D341Med (cell line): ENCODE results near the gene SLPI.

Experiments
- DNase-seq: peaks from one replicate; pipeline ENCODE4 v3.0.0; 2012; ENCODE audit warnings: low spot score

SLPI gene

DNA sequence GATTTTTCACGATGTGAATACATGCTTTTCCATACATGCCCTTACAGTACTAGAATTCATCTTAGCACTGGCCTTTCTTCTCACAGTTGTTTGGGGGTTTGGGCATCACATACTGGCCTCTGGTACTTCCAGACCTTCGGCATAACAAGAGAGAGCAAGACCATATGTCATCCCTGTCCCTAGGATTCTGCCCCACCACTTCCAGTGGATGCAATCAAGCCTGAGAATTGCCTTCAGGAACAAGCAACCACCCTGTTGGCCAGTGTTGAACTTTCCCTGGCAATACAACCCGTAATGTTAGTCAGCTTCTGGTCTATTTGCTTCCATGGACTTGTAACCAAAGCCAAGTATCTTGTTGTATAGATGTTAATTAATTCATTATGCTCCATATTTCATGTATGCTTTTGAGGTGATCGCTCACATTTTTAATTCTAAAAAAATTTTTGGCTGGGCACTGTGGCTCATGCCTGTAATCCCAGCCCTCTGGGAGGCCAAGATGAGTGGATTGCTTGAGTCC lies 15.4 kb upstream of the SLPI start:
- DNase-seq: no peak

GRCh38 chr20:45269056-45269455 lies 14.7 kb upstream of the SLPI start:
- no peak for DNase-seq

DNA sequence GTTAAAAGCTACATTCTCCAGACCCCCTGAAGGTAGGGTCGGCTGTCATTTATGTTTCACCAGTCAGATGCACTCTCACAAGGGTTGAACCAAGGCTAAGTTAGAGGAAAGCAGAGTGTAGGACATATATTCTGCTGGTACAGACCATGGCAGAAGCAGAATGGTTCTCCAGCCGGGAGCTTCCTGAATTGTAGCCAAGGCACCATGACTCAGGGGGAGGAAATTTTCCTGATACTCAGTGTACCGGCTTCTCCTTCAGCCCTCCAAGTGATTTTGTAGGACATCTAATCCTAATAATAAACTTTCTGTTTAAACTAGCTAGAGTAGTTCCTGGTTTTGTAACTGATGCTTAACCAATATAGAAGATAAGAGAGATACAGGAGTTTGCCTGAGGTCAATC lies 14.2 kb upstream of the SLPI start:
- DNase-seq: no peak

- DNase-seq: no peak
Observed at GRCh38 chr20:45266977-45267376, 12.6 kb upstream of the SLPI start.

GRCh38 chr20:45263556-45264266 lies 9.3 kb upstream of the SLPI start:
- no peak for DNase-seq

DNA sequence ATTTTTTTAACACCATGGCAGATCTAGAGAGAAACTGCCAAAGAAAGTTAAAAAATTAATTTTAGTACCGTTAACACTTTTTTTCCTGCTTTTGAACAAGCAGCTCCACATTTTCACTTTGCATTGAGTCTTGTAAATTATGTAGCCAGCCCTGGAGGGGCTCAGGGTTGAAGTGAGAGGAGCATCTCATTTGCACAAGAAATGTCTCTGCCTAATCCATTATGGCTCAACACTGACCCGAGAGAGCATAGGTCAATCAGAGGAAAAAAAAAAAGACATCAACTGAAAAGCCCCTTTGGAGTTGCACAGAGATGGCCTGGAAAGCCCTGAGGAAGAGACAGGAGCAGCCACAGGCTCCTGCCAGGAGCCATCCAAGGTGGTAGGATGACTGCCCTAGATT lies 4.3 kb upstream of the SLPI start:
- no peak for DNase-seq

DNA sequence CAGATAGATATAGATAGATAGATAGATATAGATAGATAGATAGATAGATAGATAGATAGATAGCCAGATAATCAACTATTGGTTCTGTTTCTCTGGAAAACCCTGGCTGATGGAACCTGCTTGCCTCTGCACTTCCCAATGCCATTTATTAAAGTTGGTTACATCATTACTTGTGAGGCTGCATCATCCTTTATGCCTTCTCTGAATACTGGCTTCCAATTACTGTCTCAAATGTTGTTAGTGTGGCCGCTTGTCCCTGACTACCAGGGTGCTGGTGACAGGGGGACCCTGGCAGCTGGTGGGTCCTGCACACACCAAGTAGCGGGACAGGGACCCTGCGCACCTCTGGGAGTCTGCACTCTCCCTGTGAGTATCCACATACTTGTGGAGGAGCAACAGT lies 3.9 kb upstream of the SLPI start:
- no peak for DNase-seq

GRCh38 chr20:45257711-45258110 lies 3.3 kb upstream of the SLPI start:
- DNase-seq: no peak

- DNase-seq: no peak
Observed at GRCh38 chr20:45257161-45257560, 2.8 kb upstream of the SLPI start.

GRCh38 chr20:45253261-45253660 lies 1.1 kb downstream of the SLPI start:
- DNase-seq: no peak

DNA sequence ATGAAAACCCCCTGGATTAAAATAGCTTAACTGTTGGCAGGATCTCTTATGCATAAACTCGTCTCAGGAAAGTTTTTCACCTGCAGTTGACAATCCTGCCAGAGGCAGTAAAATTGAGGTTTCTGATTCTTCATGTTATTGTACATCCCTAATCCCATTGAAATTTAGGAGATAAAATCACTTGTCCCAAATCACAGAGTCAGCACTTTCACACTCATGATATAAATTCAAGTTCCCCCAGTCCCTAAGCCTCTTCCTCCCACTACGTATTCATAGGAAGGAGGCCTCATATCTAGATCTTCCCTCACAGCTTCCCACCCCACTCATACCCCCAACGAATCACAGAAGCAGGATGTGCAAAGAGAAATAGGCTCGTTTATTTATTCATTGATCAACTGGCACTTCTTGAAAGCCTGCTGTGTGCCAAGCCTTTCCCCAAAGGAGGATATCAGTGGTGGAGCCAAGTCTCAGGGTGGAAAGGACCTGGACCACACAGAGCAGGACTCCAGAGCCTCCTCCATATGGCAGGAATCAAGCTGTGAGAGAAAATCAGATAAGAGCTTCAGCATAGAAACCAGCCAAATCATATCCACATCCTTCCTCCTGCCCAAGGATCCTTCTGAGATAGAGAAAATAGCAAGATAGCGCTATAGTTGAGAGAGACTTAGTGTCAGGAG lies 2.3 kb downstream of the SLPI start:
- no peak for DNase-seq

GRCh38 chr20:45248609-45249008 lies 5.8 kb downstream of the SLPI start:
- DNase-seq: no peak

- no peak for DNase-seq
Observed at GRCh38 chr20:45247865-45248264, 6.5 kb downstream of the SLPI start.

GRCh38 chr20:45246109-45246508 lies 8.3 kb downstream of the SLPI start:
- no peak for DNase-seq

GRCh38 chr20:45238139-45238538 lies 16.2 kb downstream of the SLPI start:
- no peak for DNase-seq

- peak; percentile 47 for DNase-seq
Observed at GRCh38 chr20:45235995-45236394, 18.4 kb downstream of the SLPI start.

DNA sequence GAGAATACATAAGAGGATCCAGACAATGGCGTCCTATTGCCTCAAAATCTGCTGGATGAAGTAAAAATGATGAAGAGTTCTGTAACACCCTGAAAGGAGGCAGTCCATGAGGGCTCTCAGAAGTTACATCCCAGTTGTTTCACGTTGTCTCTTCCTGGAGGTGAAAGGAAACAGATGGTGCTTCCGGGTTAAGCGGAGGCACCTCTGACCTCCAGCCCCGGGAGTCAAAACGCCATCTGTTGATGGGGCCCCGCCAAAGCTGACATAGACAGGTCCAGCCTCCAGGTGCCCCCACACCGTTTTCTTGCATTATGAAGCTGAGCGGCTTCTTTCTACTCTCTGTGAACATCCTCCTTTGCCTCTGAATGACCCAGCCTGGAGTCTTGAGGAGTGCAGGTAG lies 23.7 kb downstream of the SLPI start:
- DNase-seq: no peak

- peak; percentile 88 for DNase-seq
Observed at GRCh38 chr20:45229264-45230056, 24.9 kb downstream of the SLPI start.

DNA sequence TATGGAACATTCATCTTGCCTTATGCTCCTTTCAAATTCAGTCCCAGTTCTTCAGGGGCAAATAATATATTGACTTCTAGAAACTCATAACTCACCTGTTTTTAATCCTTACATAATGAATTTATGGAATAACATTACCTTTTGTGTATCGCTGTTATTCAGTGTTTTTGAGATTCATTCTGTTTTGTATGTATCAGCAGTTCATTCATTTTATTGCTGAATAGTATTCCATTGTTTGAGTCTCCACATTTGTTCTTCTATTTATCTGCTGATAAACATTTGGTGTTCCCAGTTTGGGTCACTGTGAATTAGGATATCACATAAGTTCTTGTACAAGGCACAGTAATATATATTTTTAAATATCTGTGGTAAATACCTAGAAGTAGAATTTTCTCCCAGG lies 28.1 kb downstream of the SLPI start:
- no peak for DNase-seq

DNA sequence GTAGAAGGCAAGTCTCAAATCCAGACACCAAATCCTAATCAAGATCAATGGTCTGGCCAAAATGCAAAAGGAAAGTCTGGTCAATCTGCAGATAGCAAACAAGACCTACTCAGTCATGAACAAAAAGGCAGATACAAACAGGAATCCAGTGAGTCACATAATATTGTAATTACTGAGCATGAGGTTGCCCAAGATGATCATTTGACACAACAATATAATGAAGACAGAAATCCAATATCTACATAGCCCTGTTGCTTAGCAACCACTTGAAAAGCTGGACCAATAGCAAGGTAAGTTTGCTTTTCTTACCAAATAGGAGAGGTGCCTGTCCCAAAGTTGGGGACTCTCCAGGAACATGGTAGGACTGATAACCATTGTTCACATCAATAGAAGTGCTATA lies 31.2 kb downstream of the SLPI start:
- DNase-seq: no peak

DNA sequence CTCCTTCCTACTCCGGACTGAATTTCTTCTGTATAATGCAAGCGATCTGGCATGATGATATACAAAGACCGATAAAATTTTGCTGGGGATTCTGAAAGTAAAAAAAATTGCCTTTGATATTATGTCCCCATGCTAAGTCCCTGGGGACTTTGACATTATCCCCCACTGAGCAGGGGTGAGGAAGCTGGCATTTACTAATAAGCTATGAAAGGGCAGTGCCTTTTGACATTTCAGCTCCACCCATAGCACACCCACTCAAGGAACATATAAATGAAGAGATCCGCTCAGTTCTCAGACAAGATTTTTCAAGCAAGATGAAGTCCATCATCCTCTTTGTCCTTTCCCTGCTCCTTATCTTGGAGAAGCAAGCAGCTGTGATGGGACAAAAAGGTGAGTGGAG lies 33.3 kb downstream of the SLPI start, which contains the start of gene SEMG2:
Gene SEMG2, plus strand, starts transcription at position 298 of the 400 bp plus-strand sequence. Its CDS starts 17 bp downstream, at position 315.
- no peak for DNase-seq

DNA sequence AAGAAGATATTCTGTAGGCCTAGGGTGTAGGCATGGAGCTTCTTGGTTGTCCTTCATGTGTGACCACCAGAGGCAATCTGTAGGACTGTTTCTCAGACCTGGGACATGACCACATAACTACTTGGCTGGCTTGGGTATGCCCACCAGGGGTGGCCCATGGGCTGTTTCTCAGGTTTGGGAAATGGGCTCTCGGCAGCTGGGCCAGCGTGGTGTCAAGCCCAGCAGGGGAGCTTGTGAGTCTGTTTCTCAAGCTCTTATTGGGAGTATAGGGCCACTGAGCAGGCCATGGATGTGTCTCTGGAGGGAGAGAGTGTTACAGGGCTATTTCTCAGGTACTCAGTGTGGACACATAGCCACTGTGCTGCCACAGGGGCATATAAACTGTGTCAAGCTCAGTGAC lies 35.7 kb downstream of the SLPI start:
- DNase-seq: no peak

DNA sequence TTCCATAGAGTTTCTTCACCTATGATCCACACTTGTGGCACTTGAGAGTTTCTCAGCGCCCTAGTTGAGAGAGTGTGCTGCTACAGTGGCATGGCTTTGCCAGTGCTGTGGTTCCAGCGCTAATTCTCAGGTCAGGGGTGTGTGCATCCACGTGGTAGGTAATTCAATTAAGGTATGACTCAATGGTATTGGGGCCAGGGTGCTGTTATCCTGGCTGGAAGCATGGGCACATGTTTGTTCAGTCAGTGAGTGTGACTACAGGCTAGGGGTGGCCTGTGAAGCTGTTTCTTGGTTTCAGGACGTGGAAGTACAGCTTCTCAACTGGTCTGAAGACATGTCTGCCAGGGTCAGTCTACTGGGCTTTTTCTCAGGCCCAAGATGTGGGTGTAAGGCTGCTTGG lies 36.2 kb downstream of the SLPI start:
- no peak for DNase-seq
